Measurements from ENCODE around the gene PAEP. TPM values are rescaled to one million over a fixed set of nuclear protein-coding genes. Genes with fewer than 3 reads are reported as not detected.

The PAEP gene
- polyA plus RNA-seq, 1 donor (not counting 4 experiments of a cell fraction or from before 2014, with no cell fraction given): not detected

DNA sequence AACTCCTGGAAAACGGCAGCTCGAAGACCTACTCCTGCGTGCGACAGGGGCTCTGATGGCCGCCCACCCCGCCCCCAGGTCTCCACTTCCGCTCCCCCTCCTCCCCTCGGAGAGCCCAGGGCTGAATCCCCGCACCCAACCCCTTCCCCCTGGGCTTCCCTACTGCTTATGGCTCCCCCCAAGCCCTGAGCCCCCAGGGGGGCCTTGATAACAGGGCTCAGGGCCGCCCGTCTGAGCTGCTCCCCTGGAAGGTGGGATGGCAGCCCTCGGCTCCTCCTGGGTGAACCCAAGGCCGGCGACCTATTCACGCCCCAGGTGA is 47.4 kb downstream of the PAEP start:
- Histone ChIP-seq H3K27me3 (ENCODE audit: control insufficient read depth, extremely low read depth, insufficient read depth, low read length) (no peaks in the 10 kb centered on the region), H3K9ac (ENCODE audit: control insufficient read depth, extremely low read depth, insufficient read depth, low read length) (no peak overlapping the region), H3K27ac (ENCODE audit: control insufficient read depth, insufficient read depth, low read length) (no peak overlapping the region), H3K4me1 (ENCODE audit: control insufficient read depth, extremely low read depth, insufficient read depth, low read length) (no peaks in the 10 kb centered on the region), H2AFZ (ENCODE audit: control insufficient read depth, low read length) (no peak overlapping the region), H3K79me2 (ENCODE audit: control insufficient read depth, insufficient read depth, low read length) (no peaks in the 10 kb centered on the region), H3K4me2 (ENCODE audit: control insufficient read depth, extremely low read depth, insufficient read depth, low read depth, low read length) (no peak overlapping the region), H3K36me3 (ENCODE audit: control insufficient read depth in 2 of 2, extremely low read depth in 1 of 2, insufficient read depth in 2 of 2, low read length in 2 of 2) (no peaks in the 10 kb centered on the region), H3K9me1 (ENCODE audit: control insufficient read depth, extremely low read depth, insufficient read depth, low read length) (no peaks in the 10 kb centered on the region), H3K9me3 (ENCODE audit: control insufficient read depth, low read depth, low read length) (no peaks in the 10 kb centered on the region), H4K20me1 (ENCODE audit: control insufficient read depth, extremely low read depth, insufficient read depth, low read length) (no peaks in the 10 kb centered on the region), H3K4me3 (ENCODE audit: control insufficient read depth in 2 of 3, extremely low read depth in 1 of 3, insufficient read depth in 2 of 3, low read depth in 1 of 3, low read length in 3 of 3) (no peak overlapping the region)
- FAIRE-seq (no peak), DNase-seq (ENCODE audit: low read depth, low spot score) (no peak)
- TF ChIP-seq EZH2 (IDR thresholded peaks at IDR 0.05; ENCODE audit: low read length) (no peak), CTCF (optimal IDR thresholded peaks at IDR 0.05 in 1 of 3, IDR thresholded peaks at IDR 0.05 in 1 of 3, conservative IDR thresholded peaks at IDR 0.05 in 1 of 3; ENCODE audit: extremely low read depth in 1 of 3, insufficient read depth in 2 of 3, low read length in 3 of 3) (no peak)
- dilution Hi-C loops (cut with MboI; ENCODE audit: extremely low pct_ligation_motif_present, low sequenced_read_pairs): no loop called here

GRCh38 chr9:135609366-135609955 is 47.9 kb downstream of the PAEP start:
- DNase-seq (ENCODE audit: low read depth, low spot score) (no peak), FAIRE-seq (no peak)
- no peak for TF ChIP-seq CTCF (optimal IDR thresholded peaks at IDR 0.05 in 1 of 3, IDR thresholded peaks at IDR 0.05 in 1 of 3, conservative IDR thresholded peaks at IDR 0.05 in 1 of 3; ENCODE audit: extremely low read depth in 1 of 3, insufficient read depth in 2 of 3, low read length in 3 of 3)
- TF ChIP-seq EZH2 (IDR thresholded peaks at IDR 0.05; ENCODE audit: low read length): no peak
- Histone ChIP-seq H3K9ac (ENCODE audit: control insufficient read depth, extremely low read depth, insufficient read depth, low read length) (no peak overlapping the region), H3K4me2 (ENCODE audit: control insufficient read depth, extremely low read depth, insufficient read depth, low read depth, low read length) (no peak overlapping the region), H3K9me3 (ENCODE audit: control insufficient read depth, low read depth, low read length) (no peaks in the 10 kb centered on the region), H3K9me1 (ENCODE audit: control insufficient read depth, extremely low read depth, insufficient read depth, low read length) (no peaks in the 10 kb centered on the region), H3K36me3 (ENCODE audit: control insufficient read depth in 2 of 2, extremely low read depth in 1 of 2, insufficient read depth in 2 of 2, low read length in 2 of 2) (no peaks in the 10 kb centered on the region), H2AFZ (ENCODE audit: control insufficient read depth, low read length) (no peak overlapping the region), H3K27me3 (ENCODE audit: control insufficient read depth, extremely low read depth, insufficient read depth, low read length) (no peaks in the 10 kb centered on the region), H3K79me2 (ENCODE audit: control insufficient read depth, insufficient read depth, low read length) (no peaks in the 10 kb centered on the region), H3K27ac (ENCODE audit: control insufficient read depth, insufficient read depth, low read length) (no peak overlapping the region), H4K20me1 (ENCODE audit: control insufficient read depth, extremely low read depth, insufficient read depth, low read length) (no peaks in the 10 kb centered on the region), H3K4me1 (ENCODE audit: control insufficient read depth, extremely low read depth, insufficient read depth, low read length) (no peaks in the 10 kb centered on the region), H3K4me3 (ENCODE audit: control insufficient read depth in 2 of 3, extremely low read depth in 1 of 3, insufficient read depth in 2 of 3, low read depth in 1 of 3, low read length in 3 of 3) (no peak overlapping the region)
- dilution Hi-C loops (cut with MboI; ENCODE audit: extremely low pct_ligation_motif_present, low sequenced_read_pairs): no loop called here
